Measurements from ENCODE around the gene RNASE4.

DNA sequence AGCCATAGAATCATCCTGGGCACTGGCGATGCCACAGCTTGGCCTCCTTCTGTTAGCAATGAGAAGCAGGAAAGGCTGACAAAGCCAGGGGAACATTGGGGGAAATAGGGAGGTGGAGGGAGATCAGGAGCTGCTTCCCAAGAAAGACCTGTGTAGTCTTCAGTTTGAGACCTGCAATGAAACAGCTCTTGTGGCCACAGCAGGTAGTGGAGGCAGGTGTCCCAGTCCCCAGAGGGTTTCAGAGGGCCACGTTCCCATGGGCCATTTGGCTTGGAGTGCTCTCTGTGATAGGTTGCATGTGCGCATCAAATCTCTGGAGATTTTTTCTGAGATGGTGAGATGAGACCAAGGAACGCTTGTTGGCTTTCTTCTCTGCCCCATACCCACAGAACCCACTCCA is 28.5 kb upstream of the RNASE4 start:
- TF ChIP-seq EZH2phosphoT487 (IDR thresholded peaks at IDR 0.05; ENCODE audit: borderline replicate concordance), result no peak
- TF ChIP-seq, protein P1, sequence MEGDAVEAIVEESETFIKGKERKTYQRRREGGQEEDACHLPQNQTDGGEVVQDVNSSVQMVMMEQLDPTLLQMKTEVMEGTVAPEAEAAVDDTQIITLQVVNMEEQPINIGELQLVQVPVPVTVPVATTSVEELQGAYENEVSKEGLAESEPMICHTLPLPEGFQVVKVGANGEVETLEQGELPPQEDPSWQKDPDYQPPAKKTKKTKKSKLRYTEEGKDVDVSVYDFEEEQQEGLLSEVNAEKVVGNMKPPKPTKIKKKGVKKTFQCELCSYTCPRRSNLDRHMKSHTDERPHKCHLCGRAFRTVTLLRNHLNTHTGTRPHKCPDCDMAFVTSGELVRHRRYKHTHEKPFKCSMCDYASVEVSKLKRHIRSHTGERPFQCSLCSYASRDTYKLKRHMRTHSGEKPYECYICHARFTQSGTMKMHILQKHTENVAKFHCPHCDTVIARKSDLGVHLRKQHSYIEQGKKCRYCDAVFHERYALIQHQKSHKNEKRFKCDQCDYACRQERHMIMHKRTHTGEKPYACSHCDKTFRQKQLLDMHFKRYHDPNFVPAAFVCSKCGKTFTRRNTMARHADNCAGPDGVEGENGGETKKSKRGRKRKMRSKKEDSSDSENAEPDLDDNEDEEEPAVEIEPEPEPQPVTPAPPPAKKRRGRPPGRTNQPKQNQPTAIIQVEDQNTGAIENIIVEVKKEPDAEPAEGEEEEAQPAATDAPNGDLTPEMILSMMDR (conservative IDR thresholded peaks at IDR 0.05; ENCODE audit: low read length), result no peak
